SK-N-SH treated with all-trans-retinoic acid at 6 μM for 48 hours (cell line): ENCODE measurements around the gene PTN.

Experiments used
- RARB ChIP-seq: fragments of 250-450 bp; sonication (Bioruptor Pico); IDR thresholded peaks from 2 replicates; pipeline ENCODE4 v1.8.0; 2021; ENCODE audit warnings: mild to moderate bottlenecking, moderate library complexity
- ZFP3 ChIP-seq: fragments of 250-450 bp; sonication (Bioruptor Pico); IDR thresholded peaks from 2 replicates; pipeline ENCODE4 v1.5.0; 2020; ENCODE audit warnings: mild to moderate bottlenecking, moderate library complexity

DNA sequence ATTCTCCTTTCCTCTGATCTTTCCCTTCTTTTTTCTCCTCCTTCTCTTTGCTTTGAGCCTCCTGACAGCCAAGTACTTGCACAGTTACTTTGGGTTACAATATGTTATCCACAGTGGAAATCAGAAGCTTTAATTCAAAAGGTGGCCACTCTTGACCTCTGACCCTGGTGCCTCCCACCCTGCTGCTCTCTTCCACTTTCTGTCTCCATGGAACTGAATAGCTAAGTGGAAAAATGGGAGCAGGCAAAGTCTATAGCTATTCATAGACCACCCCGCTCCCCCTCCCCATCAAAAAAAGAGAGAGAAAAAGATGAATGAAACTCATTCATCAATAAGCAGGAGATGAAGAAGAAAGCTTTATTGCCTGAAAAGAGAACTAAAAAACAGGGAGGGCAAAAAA, 39.4 kb downstream of the PTN start:
- TF ChIP-seq ZFP3 (CRISPR knock-in tag) (no peak), RARB (CRISPR knock-in tag) (no peak)
